Measurements from ENCODE around the gene COL8A1.
"Not testable (repeated sequence)": the region's sequence is repeated elsewhere in the genome, so short reads cannot be mapped to it uniquely, and the experiment has no call there.

The COL8A1 gene

GRCh38 chr3:99817437-99818240 is 179.2 kb downstream of the COL8A1 start, which contains the start of gene CMSS1:
TSS of gene CMSS1 (plus strand) at chr3:99817862.
- peak; percentile 94 for DNase-seq

GRCh38 chr3:99818818-99819217 is 180.4 kb downstream of the COL8A1 start:
- DNase-seq: no peak

DNA sequence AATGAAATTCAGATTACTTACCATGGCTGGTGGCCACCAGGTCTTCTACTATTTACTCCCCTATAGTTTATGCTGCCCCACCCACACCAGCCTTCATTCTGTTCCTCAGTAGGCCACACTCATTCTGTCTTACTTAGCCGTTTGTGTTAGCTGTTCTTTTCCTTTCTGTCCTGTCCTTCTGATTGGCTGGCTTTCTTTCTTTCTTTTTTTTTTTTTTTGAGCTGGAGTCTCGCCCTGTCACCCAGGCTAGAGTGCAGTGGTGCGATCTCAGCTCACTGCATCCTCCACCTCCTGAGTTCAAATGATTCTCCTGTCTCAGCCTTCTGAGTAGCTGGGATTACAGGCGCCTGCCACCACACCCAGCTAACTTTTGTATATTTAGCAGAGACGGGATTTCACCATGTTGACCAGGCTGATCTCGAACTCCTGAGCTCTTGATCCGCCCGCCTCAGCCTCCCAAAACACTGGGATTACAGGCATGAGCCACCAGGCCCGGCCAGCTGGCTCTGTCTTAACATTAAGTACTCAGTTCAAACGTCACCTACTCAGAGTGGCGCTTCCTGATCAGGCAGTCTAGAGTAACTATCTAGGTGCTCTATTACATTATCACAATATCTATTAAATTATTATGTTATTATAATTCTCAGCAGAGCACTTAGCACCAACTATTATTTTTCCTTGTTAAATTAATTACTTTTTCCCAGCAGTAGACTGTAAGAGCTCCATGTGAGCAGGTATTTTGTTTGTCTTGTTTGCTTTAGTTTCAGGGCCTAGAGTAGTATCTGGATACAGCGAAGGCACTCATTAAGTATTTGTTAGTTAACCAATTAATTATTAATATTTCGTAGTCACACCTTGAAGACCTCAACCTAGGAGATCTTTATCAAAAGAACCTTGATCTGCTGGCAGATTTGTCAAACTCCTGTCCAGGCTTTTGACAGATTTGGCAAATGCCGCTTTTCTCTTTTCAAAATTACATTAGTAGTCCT is 185.6 kb downstream of the COL8A1 start:
- DNase-seq: no peak

- DNase-seq: no peak
Measured at GRCh38 chr3:99825004-99825640, 186.7 kb downstream of the COL8A1 start.

- DNase-seq: no peak
Measured at GRCh38 chr3:99829844-99830243, 191.4 kb downstream of the COL8A1 start.

- no peak for DNase-seq
Measured at GRCh38 chr3:99833617-99834205, 195.3 kb downstream of the COL8A1 start.

DNA sequence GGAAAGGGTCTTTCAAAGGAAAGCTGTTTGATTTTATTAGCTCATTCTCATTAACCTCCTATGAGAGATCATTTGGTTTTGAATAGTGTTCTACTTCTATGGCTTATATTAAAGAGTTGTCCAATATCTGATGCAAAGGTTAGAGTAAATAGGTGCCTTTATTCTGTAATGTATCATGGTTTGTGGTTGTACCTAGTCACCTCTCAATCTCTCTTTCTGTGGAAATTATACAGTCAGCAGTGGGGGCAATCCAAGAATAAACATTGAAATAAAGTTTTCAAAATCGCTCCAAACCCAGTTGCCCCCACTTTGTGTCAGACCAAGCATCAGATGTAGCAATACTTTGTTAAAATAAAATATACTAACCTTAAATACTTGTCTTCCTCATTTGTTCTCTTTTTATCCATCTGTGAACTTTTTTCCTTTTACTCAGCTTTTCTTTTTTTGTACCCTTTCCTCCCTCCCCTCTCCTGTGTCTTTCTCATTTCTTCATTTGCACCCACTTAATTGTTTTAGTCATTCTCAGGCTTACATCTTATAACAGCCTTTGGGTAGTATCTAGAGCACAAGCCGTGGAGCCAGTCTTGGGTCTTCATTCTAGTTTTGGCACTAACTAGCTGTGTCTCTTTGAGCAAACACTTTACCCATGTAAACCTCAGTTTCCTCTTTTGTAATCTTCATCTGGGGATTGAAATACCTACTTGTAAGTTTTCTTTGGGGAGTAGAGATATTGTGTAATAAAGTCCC is 196.0 kb downstream of the COL8A1 start:
- DNase-seq: no peak

GRCh38 chr3:99836681-99837080 is 198.3 kb downstream of the COL8A1 start:
- no peak for DNase-seq

GRCh38 chr3:99837715-99838114 is 199.3 kb downstream of the COL8A1 start:
- no peak for DNase-seq

GRCh38 chr3:99838755-99839154 is 200.4 kb downstream of the COL8A1 start:
- DNase-seq: no peak

- DNase-seq: no peak
Measured at GRCh38 chr3:99839613-99840012, 201.2 kb downstream of the COL8A1 start.

DNA sequence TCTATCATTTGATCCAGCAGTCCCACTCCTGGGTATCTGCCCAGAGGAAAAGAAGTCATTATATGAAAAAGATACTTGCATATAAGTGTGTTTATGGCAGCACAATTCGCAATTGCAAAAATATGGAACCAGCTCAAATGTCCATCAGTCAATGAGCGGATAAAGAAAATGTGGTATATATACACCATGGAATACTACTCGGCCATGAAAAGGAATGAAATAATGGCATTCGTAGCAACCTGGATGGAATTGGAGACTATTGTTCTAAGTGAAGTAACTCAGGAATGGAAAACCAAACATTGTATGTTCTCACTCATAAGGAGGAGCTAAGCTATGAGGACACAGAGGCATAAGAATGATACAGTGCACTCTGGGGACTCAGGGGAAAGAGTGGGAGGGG is 203.6 kb downstream of the COL8A1 start:
- DNase-seq: not testable (repeated sequence)

DNA sequence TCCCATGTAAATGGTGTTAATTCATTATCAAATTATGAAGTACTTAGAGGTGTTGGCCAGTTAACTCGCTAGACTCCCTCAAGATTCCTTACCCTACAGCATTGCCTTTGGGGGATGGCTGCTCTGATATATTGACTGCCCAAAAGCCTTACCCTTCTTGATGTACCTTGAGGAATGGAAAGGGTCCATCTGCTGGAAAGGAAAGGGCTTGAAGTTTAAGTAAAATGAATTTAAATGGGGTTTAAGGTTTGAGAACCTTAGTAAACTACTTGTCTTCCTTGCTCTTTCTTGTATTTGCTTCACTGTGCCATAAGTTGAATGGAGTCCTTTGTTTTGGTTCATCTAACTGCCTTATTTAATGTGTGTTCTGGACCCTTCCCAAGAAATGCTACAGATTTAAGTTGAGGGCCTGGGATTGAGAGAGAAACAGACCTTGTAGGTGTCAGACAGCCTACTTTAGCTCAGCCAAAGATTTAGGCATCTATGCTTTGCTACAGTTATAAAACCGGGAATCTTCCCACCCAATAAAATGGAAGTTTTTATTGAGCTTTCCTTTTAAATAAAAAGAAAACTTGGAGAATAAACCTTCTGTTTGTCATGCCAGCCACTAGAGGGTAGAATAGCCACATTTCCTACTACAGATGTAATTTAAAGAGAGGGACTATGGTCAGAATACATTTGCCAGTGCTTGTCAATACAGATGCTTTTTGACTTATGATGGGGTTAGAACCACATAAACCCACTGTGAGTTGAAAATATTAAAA is 204.6 kb downstream of the COL8A1 start:
- no peak for DNase-seq

GRCh38 chr3:99843590-99844258 is 205.3 kb downstream of the COL8A1 start:
- DNase-seq: no peak

GRCh38 chr3:99845331-99845730 is 206.9 kb downstream of the COL8A1 start:
- DNase-seq: no peak

DNA sequence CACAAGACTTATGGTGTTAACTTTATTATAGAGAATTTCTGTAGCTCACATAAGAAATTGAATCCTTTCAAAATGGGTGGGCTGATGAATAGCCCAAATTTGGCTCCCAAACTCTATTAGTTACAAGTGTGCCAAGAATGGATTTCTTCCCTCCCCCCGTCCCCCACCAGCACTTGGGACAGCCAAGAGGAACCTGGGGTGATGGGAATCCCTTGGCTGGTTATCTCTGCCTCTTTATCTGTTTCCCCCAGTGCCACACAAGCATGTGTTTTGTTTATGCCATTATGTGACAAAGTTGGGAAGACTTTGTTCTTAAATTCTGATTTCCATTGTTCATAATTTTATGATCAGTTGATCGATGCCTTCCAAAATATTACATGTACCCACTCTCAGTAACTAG is 207.6 kb downstream of the COL8A1 start:
- DNase-seq: no peak

- DNase-seq: no peak
Measured at GRCh38 chr3:99846477-99847160, 208.2 kb downstream of the COL8A1 start.

GRCh38 chr3:99848433-99848832 is 210.0 kb downstream of the COL8A1 start:
- DNase-seq: no peak

Data from NCI-H2171 (cell line).